GM20431 (cell line): ENCODE measurements around the gene DSCAM.

Experiments used
- in situ Hi-C: fragments of 300-500 bp; cut with MseI, MboI; formaldehyde crosslinking; loops from one replicate; pipeline ENCODE4 v1.15.0; 2020; ENCODE audit warnings: low sequenced_read_pairs; ENCODE audit not compliant: unreplicated experiment

DSCAM gene

GRCh38 chr21:40120940-40121575 lies 725.9 kb downstream of the DSCAM start:
- in situ Hi-C loops: no loop called here

DNA sequence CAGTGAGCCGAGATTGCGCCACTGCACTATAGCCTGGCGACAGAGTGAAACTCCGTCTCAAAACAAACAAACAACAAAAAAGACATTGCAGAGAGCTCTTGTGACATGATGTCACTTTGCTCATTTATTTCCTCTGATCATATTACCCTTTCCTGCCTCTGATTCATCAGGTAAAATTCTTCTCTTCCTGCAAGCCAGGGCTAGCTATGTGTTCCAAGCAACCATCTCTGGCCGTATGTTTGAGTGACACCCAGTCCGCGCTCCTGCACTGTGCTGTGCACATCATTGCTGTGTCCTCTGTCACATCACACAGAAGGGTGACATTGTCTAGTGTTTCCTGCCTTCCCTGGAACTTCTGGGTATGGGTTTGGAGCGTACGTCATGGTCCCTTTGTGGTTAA lies 728.4 kb downstream of the DSCAM start:
- in situ Hi-C loops: no loop called here

DNA sequence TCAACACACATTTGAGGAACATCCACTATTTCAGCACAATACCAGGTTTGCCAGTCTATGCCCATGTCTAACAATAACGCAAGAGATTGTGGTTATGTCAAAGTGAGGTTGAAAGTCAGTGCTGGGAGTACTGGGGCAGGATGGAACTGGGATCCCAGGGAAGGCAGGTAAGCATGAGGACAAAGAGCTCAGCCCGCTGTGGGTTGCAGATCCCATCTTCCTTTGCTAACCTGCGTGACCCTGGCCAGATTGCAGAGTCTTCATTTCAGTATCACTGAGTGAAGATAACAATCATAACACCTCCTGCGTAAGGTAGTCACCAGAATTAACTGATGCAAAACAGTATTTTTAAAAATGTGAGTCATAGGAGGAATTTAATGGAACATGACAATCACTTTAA lies 729.7 kb downstream of the DSCAM start:
- in situ Hi-C loops: no loop called here

GRCh38 chr21:40115775-40116174 lies 731.2 kb downstream of the DSCAM start:
- in situ Hi-C loops: no loop called here

DNA sequence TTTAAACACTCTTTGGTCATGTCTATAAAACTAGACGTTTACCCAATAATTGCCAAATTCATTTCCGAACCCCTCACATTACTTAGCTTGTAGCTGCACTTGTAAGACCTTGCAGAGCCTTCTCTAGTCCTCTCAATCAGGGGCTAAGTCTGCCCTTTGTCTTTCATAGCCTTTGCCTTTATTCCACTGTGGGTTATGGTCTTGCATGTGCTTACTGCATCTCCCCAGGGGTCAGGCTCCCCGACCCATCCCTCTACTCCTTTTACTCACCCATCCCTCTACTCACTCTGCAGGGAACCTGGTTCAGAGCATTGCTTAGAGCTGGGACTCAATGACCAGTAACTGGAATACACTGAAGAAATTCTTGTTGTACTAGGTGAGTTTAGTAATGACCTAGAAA lies 744.3 kb downstream of the DSCAM start:
- in situ Hi-C loops: no loop called here

GRCh38 chr21:40099809-40100208 lies 747.1 kb downstream of the DSCAM start:
- in situ Hi-C loops: no loop called here

DNA sequence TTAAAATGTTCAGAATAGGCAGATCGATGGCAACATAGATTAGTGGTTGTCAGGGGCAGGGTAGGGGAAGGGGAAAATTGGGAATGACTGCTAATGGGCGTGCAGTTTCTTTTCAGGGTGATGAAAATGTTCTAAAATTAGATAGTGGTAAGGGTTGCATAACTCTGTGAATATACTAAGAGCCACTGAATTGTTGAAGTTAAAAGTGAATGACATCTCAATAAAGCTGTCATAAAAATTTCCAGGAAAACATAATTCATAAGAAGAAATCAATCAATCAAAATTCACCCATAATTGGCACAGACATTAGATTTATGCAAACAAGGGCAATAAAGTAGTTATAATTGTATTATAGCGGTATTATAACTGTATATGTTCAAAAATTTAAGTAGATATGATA lies 751.5 kb downstream of the DSCAM start:
- in situ Hi-C loops: no loop called here

- in situ Hi-C loops: no loop called here
Measured at GRCh38 chr21:40080385-40080784, 766.6 kb downstream of the DSCAM start.

GRCh38 chr21:40074710-40075109 lies 772.2 kb downstream of the DSCAM start:
- in situ Hi-C loops: no loop called here

DNA sequence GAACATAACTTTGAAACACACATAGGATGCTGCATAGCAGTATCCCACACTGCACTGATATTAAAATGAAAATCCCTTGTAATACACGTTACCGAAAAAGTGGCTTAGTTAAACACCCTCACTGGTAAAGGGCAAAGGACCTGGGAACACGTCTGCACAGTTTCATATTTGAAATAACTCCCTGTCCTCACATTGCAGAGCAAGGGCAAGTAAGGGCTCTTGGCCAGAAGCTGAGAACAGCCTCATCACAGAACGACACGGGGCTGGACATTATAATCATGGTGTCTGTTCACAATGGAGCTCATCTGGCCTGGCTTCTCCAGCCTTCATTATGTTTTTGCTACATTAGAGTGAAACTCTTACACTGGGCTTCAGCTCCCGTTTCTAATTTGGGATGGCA lies 772.8 kb downstream of the DSCAM start:
- in situ Hi-C loops: no loop called here

DNA sequence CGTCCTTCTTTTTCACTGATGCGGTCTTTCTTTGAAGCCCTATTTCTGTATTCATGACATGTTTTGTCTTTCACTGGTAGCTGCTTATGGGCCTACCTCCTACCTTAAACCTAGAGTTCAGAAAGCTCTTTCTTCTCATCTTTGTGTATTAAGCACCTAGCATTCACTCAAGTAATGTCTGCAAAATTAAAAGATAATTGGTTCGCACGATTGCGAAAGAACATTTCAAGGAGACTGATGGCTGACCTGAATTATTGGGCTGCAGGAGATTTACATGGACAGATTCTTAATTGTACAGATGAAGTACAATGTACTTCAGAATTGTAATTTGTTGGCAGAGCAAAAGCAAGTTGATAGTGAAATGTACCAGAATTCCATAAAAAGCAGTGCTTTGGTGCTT lies 773.3 kb downstream of the DSCAM start:
- in situ Hi-C loops: no loop called here

DNA sequence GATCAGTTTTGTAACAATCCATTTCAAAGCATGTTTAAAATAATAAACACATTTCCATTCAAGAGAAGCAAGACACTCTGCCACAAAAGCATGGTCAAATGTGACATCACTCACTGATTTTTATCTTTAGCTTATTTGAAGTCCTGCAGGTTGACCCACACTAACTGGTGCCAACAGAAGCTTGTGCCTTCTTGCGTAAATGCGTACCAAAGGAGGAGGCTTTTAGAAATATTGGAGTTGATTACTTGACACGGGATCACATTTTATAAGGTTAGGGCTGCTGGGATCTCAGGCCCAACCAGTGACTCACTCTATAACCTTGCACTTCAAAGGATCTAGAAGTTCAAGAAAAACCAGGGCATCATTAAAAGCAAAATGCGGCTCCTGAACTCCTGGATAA lies 776.1 kb downstream of the DSCAM start:
- in situ Hi-C loops: no loop called here

GRCh38 chr21:40067751-40068150 lies 779.2 kb downstream of the DSCAM start:
- in situ Hi-C loops: no loop called here

DNA sequence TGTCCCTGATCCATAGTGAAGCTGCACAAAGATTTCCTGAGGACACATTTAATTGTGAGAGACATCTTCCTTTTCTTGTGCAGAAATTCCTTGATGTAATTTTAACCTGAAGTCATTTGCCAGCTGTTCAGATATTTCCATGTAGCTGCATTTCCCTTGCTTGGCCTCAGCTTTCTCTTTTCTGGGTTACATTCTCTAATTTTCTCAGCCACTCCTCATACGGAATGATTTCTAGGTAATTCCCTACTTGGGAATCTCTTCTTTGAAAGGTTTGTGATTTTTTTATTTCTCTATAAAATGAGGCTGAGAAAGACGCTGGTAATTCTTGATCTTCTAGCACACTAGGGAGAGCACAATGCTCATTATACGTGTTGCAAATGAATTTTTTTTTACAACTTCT lies 780.7 kb downstream of the DSCAM start:
- in situ Hi-C loops: no loop called here

- in situ Hi-C loops: no loop called here
Measured at GRCh38 chr21:40060083-40060677, 786.8 kb downstream of the DSCAM start.

GRCh38 chr21:40057331-40057730 lies 789.6 kb downstream of the DSCAM start:
- in situ Hi-C loops: no loop called here

DNA sequence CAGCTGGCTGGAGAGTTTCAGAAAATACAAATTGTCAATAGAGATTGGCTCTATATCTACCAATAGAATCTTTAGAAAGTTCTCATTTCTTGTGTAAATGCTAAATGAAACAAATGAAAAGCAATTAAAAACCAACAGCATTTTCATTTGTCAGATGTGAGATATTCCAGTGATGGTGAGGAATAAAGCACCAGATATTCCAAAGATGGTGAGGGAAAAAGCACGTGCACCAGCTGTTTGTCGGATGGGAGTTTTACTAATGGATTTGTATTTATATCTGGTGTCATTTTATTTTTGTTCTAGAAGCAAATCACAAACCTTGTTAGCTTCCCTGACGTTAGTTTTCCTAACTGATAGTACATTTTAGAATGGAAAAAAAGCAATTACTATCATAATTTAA lies 790.9 kb downstream of the DSCAM start:
- in situ Hi-C loops: no loop called here

GRCh38 chr21:40054403-40054802 lies 792.6 kb downstream of the DSCAM start:
- in situ Hi-C loops: no loop called here

GRCh38 chr21:40053007-40053406 lies 794.0 kb downstream of the DSCAM start:
- in situ Hi-C loops: no loop called here

DNA sequence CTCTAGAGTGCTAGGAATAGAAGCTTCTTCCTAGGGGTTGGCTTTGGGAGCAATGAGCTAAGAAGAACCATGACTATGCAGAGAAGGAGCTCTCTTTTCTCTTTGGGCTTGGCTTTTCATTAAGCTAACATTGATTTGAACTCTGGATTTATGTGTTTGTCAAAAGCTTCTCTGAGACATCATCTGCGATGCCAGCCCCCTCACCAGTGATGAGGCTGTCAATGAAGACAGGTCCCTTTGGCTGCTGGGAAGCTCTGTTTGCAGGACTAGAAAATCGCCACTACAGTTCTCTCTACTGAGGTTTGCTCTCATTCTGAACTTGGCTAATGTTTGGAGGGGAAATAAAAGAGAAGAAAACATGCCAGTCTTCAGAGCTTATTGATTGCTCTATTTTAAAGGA lies 794.7 kb downstream of the DSCAM start:
- in situ Hi-C loops: no loop called here

- in situ Hi-C loops: no loop called here
Measured at GRCh38 chr21:40051801-40052200, 795.2 kb downstream of the DSCAM start.

GRCh38 chr21:40049931-40050290 lies 797.0 kb downstream of the DSCAM start:
- in situ Hi-C loops: no loop called here
